Ovary (tissue), 9 donors: ENCODE data around the gene HACD2. TPM values are rescaled to one million over a fixed set of nuclear protein-coding genes. Genes with fewer than 3 reads are reported as not detected.

Experiments used
- DNase-seq, 5 donors: peaks; one replicate each; pipeline ENCODE4 v3.0.0-alpha.2; 2019 to 2020
- H3K27ac ChIP-seq, 2 donors: fragments of 200-600 bp; one replicate each; pipeline versions ENCODE4 v1.5.1 to v1.8.0; 2019 to 2022
- H3K27me3 ChIP-seq: fragments of 200-600 bp; one replicate; pipeline ENCODE4 v1.8.0; 2022
- H3K36me3 ChIP-seq: fragments of 200-600 bp; sonication (generic); one replicate; pipeline ENCODE4 v1.5.1; 2019
- H3K4me1 ChIP-seq: one replicate; pipeline ENCODE4 v1.8.1; 2013; ENCODE audit warnings: mild to moderate bottlenecking, moderate library complexity; ENCODE audit not compliant: insufficient read depth
- H3K4me3 ChIP-seq: fragments of 200-600 bp; sonication (generic); one replicate; pipeline ENCODE4 v1.5.1; 2017
- H3K9me3 ChIP-seq, 2 donors: fragments of 200-600 bp in 1 of 2; sonication (generic) in 1 of 2; one replicate each; pipeline versions ENCODE4 v1.5.1 to v1.8.1; 2013 to 2019; ENCODE audit warnings: mild to moderate bottlenecking in 1 of 2, moderate library complexity in 1 of 2
- CTCF ChIP-seq, 3 donors: fragments of 450-650 bp in 2 of 3; fragments of 200-600 bp in 1 of 3; IDR thresholded peaks; one replicate each; pipeline versions ENCODE4 v1.5.1 to v1.8.0; 2016 to 2022; ENCODE audit warnings: antibody characterized with exemption in 3 of 3, mild to moderate bottlenecking in 1 of 3
- EP300 ChIP-seq: sonication (generic); formaldehyde crosslinking; IDR thresholded peaks from one replicate; pipeline ENCODE4 v1.6.1; 2017; ENCODE audit warnings: antibody characterized with exemption
- POLR2A ChIP-seq: fragments of 450-650 bp; IDR thresholded peaks from one replicate; pipeline ENCODE4 v1.6.1; 2017; ENCODE audit warnings: antibody characterized with exemption, mild to moderate bottlenecking, moderate library complexity
- WGBS, 3 donors: extraction: QIAGEN DNeasy Blood & Tissue Kit in 1 of 3; methylation state at CpG; one replicate each; pipeline versions ENCODE4 v1.1.5 to v1.1.7; 2013 to 2017; 5-methylcytosine and 5-hydroxymethylcytosine counted together
- intact Hi-C, 4 donors: fragments of 100-400 bp; cut with DNase I; formaldehyde crosslinking; loops; one replicate each; pipeline versions ENCODE4 v1.11.0 to v1.15.1; 2022 to 2023
- polyA plus RNA-seq, 2 donors: library from polyadenylated mRNA; stranded (reverse); fragments of 200-250 nt in 1 of 2; fragments of 350-450 nt in 1 of 2; fragmentation: Illumina TruSeq in 1 of 2; extraction: RNeasy Lipid Tissue Mini Kit (QIAGEN cat#74804) in 1 of 2; gene quantifications; one replicate each; pipeline ENCODE4 v1.2.3, GENCODE V29; 2013 to 2014
- total RNA-seq, 7 donors: library from RNA; depleted of rRNA in 2 of 7; stranded (reverse); fragments of >200 nt in 2 of 7; fragmentation: NEBNext Ultra II Directional in 3 of 7; extraction: Animal tissue kit (Norgen Biotek cat#: 25700) in 3 of 7; gene quantifications; one replicate each; pipeline versions ENCODE4 v1.1.0 to v1.2.4, GENCODE V29; 2016 to 2023
- donor health status: DM: no; HTN: no; CAD: no; lungs with moderate emphysema.
- donor health status: DM: no; HTN: no; CAD: no.
- donor health status: Bipolar disorder and iron deficiency.
- donor health status: DM: yes; HTN: yes; CAD: no.
- donor health status: DM: no; HTN: no; CAD: no.
- donor health status: DM: yes; HTN: yes; CAD: no.

HACD2 gene
- total and polyA plus RNA-seq, 9 donors, result 12.6 to 33.2 (median 20.9) TPM

DNA sequence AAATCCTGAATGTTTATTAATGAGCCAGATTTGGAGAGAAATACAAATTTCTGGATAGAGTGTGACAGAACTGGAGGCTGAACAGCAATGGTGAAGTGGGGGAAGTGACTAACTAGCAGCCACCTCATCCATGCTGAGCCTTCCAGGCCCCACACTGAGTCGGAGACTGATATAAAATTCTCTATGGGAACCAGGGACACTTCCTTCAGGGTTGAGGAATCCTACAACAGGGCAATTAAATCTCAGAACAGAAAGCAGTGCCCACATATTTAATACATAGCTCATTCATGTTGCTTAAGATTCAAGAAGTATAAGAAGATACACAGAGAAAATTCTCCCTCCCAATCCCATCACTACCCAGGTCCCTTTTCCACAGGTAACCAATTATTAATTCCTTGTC lies 49.3 kb downstream of the HACD2 start:
- no peak for DNase-seq
- Histone ChIP-seq H3K9me3 (no peaks in the 10 kb centered on the region), H3K4me3 (no peak overlapping the region), H3K36me3 (no peaks in the 10 kb centered on the region), H3K27ac (no peak overlapping the region), H3K27me3 (no peaks in the 10 kb centered on the region), H3K4me1 (peaks cover 2% of the 10 kb centered on the region)
- no peak for TF ChIP-seq EP300
- TF ChIP-seq CTCF (IDR thresholded peaks at IDR 0.05), result no peak
- no peak for TF ChIP-seq POLR2A
- intact Hi-C loops, result no loop called here
- 82 to 96% (median 91%) methylated on average over 1 of the region's 1 CpG for WGBS, 3 donors

GRCh38 chr3:123534264-123534663 lies 50.6 kb downstream of the HACD2 start:
- H3K36me3 ChIP-seq, result no peaks in the 10 kb centered on the region
- WGBS, 3 donors, result 91 to 97% (median 96%) methylated on average over 4 of the region's 4 CpGs
- H3K4me3 ChIP-seq, result no peak overlapping the region
- no peak for DNase-seq
- TF ChIP-seq CTCF (IDR thresholded peaks at IDR 0.05) (no peak), POLR2A (no peak), EP300 (no peak)
- no peaks in the 10 kb centered on the region for H3K9me3 ChIP-seq
- no peaks in the 10 kb centered on the region for H3K27me3 ChIP-seq
- intact Hi-C loops, result no loop called here
- H3K27ac ChIP-seq, result no peak overlapping the region
- H3K4me1 ChIP-seq, result peaks cover 2% of the 10 kb centered on the region

- TF ChIP-seq EP300, result no peak
- no peak for TF ChIP-seq POLR2A
- TF ChIP-seq CTCF (IDR thresholded peaks at IDR 0.05), result no peak
- no peak overlapping the region for H3K27ac ChIP-seq
Measured at GRCh38 chr3:123533554-123534159, 51.2 kb downstream of the HACD2 start.

DNA sequence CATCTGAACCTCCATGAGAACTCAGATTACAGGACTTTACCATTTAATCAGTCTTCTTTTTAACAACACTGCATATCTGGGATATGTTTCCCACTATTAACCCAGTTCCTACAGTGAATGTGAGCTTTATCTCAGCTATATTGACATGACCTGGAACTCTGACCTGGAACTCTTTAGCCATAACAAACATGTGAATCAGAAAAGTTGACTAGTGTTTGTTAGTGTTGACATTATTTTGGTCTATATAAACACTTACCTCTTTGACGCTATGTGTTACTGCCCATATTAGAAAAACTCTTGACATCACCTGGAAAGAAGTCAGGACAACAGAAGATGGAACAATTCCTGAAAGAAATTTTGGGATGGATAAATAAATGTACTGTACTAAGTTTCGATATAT lies 56.7 kb downstream of the HACD2 start:
- no peak for DNase-seq
- Histone ChIP-seq H3K36me3 (no peaks in the 10 kb centered on the region), H3K4me1 (no peaks in the 10 kb centered on the region), H3K9me3 (no peaks in the 10 kb centered on the region), H3K27me3 (no peaks in the 10 kb centered on the region), H3K27ac (no peak overlapping the region), H3K4me3 (no peak overlapping the region)
- TF ChIP-seq CTCF (IDR thresholded peaks at IDR 0.05) (no peak), POLR2A (no peak), EP300 (no peak)
- WGBS, 3 donors, result 94 to 99% (median 96%) methylated on average over 2 of the region's 2 CpGs
- intact Hi-C loops, result no loop called here

More at GRCh38 chr3:123533554-123534159, 51.2 kb downstream of the HACD2 start:
- DNase-seq, result no peak
- Histone ChIP-seq H3K36me3 (no peaks in the 10 kb centered on the region), H3K27me3 (no peaks in the 10 kb centered on the region), H3K9me3 (no peaks in the 10 kb centered on the region), H3K4me3 (no peak overlapping the region), H3K4me1 (peaks cover 2% of the 10 kb centered on the region)
- 54 to 78% (median 73%) methylated on average over 2 of the region's 2 CpGs for WGBS, 3 donors
- intact Hi-C loops, result no loop called here
